GM12892 (cell line): ENCODE data around the gene ZNRF3.

Experiments
- POLR2A ChIP-seq: IDR thresholded peaks from 2 replicates; pipeline ENCODE4 v1.6.1; 2011; ENCODE audit warnings: low read depth, low read length, control low read depth
- POLR2AphosphoS5 ChIP-seq: IDR thresholded peaks from 2 replicates; pipeline ENCODE4 v1.6.1; 2011; ENCODE audit warnings: low read depth, low read length, control low read depth
- TAF1 ChIP-seq: IDR thresholded peaks from 2 replicates; pipeline ENCODE4 v1.6.1; 2011; ENCODE audit warnings: low read depth, mild to moderate bottlenecking, control low read depth, low read length, borderline replicate concordance

- TF ChIP-seq POLR2A (no peak), TAF1 (no peak), POLR2AphosphoS5 (no peak)
Measured at GRCh38 chr22:29048822-29049654, 165.7 kb downstream of the ZNRF3 start.
